Omental fat pad (tissue), 4 donors: Measurements from ENCODE around the gene ADGRE3. TPM values are rescaled to one million over a fixed set of nuclear protein-coding genes. Genes with fewer than 3 reads are reported as not detected.

Source experiments
- ATAC-seq: fragments of 150-250 bp; one replicate; pipeline ENCODE4 v1.9.1; 2016; ENCODE audit warnings: mild to moderate bottlenecking, moderate library complexity; ENCODE audit not compliant: low FRiP score
- DNase-seq: peaks from one replicate; pipeline ENCODE4 v3.0.0-alpha.2; 2019; ENCODE audit warnings: low spot score
- CTCF ChIP-seq, 3 donors: fragments of 450-650 bp; IDR thresholded peaks; one replicate each; pipeline ENCODE4 v1.5.1; 2016 to 2017; ENCODE audit warnings: antibody characterized with exemption in 3 of 3, mild to moderate bottlenecking in 3 of 3, moderate library complexity in 2 of 3
- small RNA-seq: library from RNA; depleted of rRNA; stranded (forward); fragments of <200 nt; gene quantifications from one replicate; pipeline ENCODE3, GENCODE V24; 2016
- total RNA-seq, 4 donors: library from RNA; depleted of rRNA; stranded (reverse); fragments of >200 nt; gene quantifications; one replicate each; pipeline ENCODE4 v1.1.0, GENCODE V29; 2016

Gene ADGRE3
- total RNA-seq, 4 donors from 2014 or later: 0.24 to 7.1 TPM; not detected in 2

GRCh38 chr19:14570864-14571527 lies 103.6 kb downstream of the ADGRE3 start:
- DNase-seq (no peak), ATAC-seq (no peak)
- TF ChIP-seq CTCF (IDR thresholded peaks at IDR 0.05): no peak

Small RNA genes lying within 50 kb of the gene (small RNA-seq; reads per million reads assigned to genes)
- not detected for gene AC022149.2
- not detected for gene RN7SL842P

Other genes with a start within 250 kb of the ADGRE3 start
- 100 to 1,000 TPM in 1 of 4 donors, 10 to 100 TPM in 3; 47.3 to 104 (median 85.0) TPM for gene PKN1, start 241.5 kb downstream of the ADGRE3 start, total RNA-seq
- not detected for gene PTGER1, start 199.5 kb downstream of the ADGRE3 start, total RNA-seq
- gene GIPC1, start 178.7 kb downstream of the ADGRE3 start, total RNA-seq: 10 to 100 TPM; 47.0 to 77.6 (median 59.0) TPM
- gene DNAJB1, start 156.4 kb downstream of the ADGRE3 start, total RNA-seq: 100 to 1,000 TPM in 3 of 4 donors, 10 to 100 TPM in 1; 67.5 to 669 (median 116) TPM
- 10 to 100 TPM; 32.9 to 58.1 (median 46.8) TPM for gene TECR, start 145.2 kb downstream of the ADGRE3 start, total RNA-seq
- 100 to 1,000 TPM; 194 to 357 (median 322) TPM for gene NDUFB7, start 102.8 kb downstream of the ADGRE3 start, total RNA-seq
- gene CLEC17A, start 91.8 kb downstream of the ADGRE3 start, total RNA-seq: under 1 TPM in 1 of 4 donors, not detected in 3; 0.19 TPM
- gene ZNF333, start 15.2 kb upstream of the ADGRE3 start, total RNA-seq: 10 to 100 TPM; 13.0 to 35.2 (median 25.0) TPM
- gene ADGRE2, start 103.7 kb upstream of the ADGRE3 start, total RNA-seq: 10 to 100 TPM in 2 of 4 donors, 1 to 10 TPM in 2; 1.9 to 35.2 (median 12.6) TPM
- gene OR7A5, start 160.3 kb upstream of the ADGRE3 start, total RNA-seq: not detected
- not detected for gene OR7C1, start 160.3 kb upstream of the ADGRE3 start, total RNA-seq
- gene OR7A10, start 174.1 kb upstream of the ADGRE3 start, total RNA-seq: not detected
- not detected for gene OR7A17, start 211.3 kb upstream of the ADGRE3 start, total RNA-seq